C4-2B (cell line): ENCODE results near the gene TEAD4.

Experiments used
- ZFX ChIP-seq: fragments of 450-650 bp; IDR thresholded peaks from 2 replicates; pipeline ENCODE4 v1.6.1; 2017
- TF ChIP-seq, protein P1 (sequence below): fragments of 450-650 bp; conservative IDR thresholded peaks from 2 replicates; pipeline ENCODE4 v1.5.1; 2017; ENCODE audit warnings: mild to moderate bottlenecking

DNA sequence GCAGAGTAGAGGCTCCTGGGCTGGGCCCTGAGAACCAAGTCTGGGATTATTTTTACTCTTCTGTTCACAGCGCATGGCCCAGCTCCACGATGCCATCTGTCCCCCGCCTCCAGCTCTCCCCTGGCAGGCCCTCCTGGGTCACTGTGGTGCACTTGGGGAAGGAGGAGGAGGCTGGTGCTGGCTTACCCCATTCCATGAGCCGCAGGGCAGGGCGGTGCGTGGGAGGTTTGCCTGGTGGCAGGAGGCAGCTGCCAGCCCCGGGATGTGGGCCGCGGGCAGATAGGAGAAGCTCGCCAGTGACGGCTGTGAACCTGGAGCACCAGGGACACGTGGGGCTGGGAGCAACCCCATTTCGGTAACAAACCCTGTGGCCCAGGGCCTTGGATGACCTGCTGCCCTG lies 23.2 kb downstream of the TEAD4 start:
- TF ChIP-seq, protein P1, sequence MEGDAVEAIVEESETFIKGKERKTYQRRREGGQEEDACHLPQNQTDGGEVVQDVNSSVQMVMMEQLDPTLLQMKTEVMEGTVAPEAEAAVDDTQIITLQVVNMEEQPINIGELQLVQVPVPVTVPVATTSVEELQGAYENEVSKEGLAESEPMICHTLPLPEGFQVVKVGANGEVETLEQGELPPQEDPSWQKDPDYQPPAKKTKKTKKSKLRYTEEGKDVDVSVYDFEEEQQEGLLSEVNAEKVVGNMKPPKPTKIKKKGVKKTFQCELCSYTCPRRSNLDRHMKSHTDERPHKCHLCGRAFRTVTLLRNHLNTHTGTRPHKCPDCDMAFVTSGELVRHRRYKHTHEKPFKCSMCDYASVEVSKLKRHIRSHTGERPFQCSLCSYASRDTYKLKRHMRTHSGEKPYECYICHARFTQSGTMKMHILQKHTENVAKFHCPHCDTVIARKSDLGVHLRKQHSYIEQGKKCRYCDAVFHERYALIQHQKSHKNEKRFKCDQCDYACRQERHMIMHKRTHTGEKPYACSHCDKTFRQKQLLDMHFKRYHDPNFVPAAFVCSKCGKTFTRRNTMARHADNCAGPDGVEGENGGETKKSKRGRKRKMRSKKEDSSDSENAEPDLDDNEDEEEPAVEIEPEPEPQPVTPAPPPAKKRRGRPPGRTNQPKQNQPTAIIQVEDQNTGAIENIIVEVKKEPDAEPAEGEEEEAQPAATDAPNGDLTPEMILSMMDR = no peak
- no peak for TF ChIP-seq ZFX
